SK-N-SH (cell line): ENCODE measurements around the gene KRT17. TPM values are rescaled to one million over a fixed set of nuclear protein-coding genes. Genes with fewer than 3 reads are reported as not detected.
"Not testable (repeated sequence)": the region's sequence is repeated elsewhere in the genome, so short reads cannot be mapped to it uniquely, and the experiment has no call there.

ENCODE experiments used
- CTCF ChIA-PET: fragments of 300-600, 350-600 bp; formaldehyde crosslinking; extraction: SDS; loops from one replicate; lab custom pipeline; 2021; lab: Yijun Ruan, JAX
- POLR2A ChIA-PET: fragments of 350-600 bp; sonication (Branson Sonifier 250); formaldehyde crosslinking; extraction: SDS; loops from one replicate; lab custom pipeline; 2020; ENCODE audit warnings: antibody characterized with exemption, inconsistent platforms; lab: Yijun Ruan, JAX
- DNase-seq: peaks from one replicate; pipeline ENCODE4 v3.0.0; 2012
- H2AFZ ChIP-seq: fragments of 200-600 bp; sonication (generic); 2 replicates; pipeline ENCODE4 v1.8.1; 2016; ENCODE audit warnings: antibody characterized with exemption, mild to moderate bottlenecking, low read depth
- H3F3A ChIP-seq: fragments of 200-600 bp; sonication (generic); replicated peaks from 2 replicates; pipeline ENCODE3; 2016; ENCODE audit warnings: antibody characterized with exemption, mild to moderate bottlenecking; ENCODE audit not compliant: insufficient read depth
- H3K27ac ChIP-seq, 2 experiments: fragments of 200-500 bp in 1 of 2; fragments of 200-600 bp in 1 of 2; sonication (Bioruptor generic) in 1 of 2; sonication (generic), shearing (Covaris generic) in 1 of 2; 2 replicates each; pipeline versions ENCODE4 v1.5.1 to v1.6.1; 2014 to 2016; ENCODE audit warnings: low read depth in 2 of 2, inconsistent platforms in 1 of 2, low read length in 1 of 2, mild to moderate bottlenecking in 1 of 2, mixed read lengths in 1 of 2
- H3K27me3 ChIP-seq: fragments of 200-600 bp; sonication (generic), shearing (Covaris generic); 2 replicates; pipeline ENCODE4 v1.6.1; 2016; ENCODE audit warnings: mixed run types; ENCODE audit not compliant: insufficient read depth
- H3K36me3 ChIP-seq, 2 experiments: fragments of 200-500 bp in 1 of 2; fragments of 200-600 bp in 1 of 2; sonication (Bioruptor generic) in 1 of 2; sonication (generic) in 1 of 2; replicated peaks in 1 of 2; 2 replicates each; pipeline versions ENCODE3 to v1.5.1; 2014 to 2016; ENCODE audit warnings: low read length in 1 of 2, mild to moderate bottlenecking in 1 of 2; ENCODE audit not compliant: insufficient read depth in 2 of 2, control insufficient read depth in 1 of 2
- H3K4me1 ChIP-seq, 2 experiments: fragments of 200-500 bp in 1 of 2; fragments of 200-600 bp in 1 of 2; sonication (Bioruptor generic) in 1 of 2; sonication (generic), shearing (Covaris generic) in 1 of 2; 2 replicates each; pipeline versions ENCODE4 v1.5.1 to v1.6.1; 2014 to 2016; ENCODE audit warnings: low read depth in 1 of 2, low read length in 1 of 2, mixed run types in 1 of 2; ENCODE audit not compliant: insufficient read depth in 2 of 2, control insufficient read depth in 1 of 2
- H3K4me2 ChIP-seq: fragments of 200-600 bp; sonication (generic), shearing (Covaris generic); 2 replicates; pipeline ENCODE4 v1.6.1; 2017; ENCODE audit warnings: mixed run types
- H3K4me3 ChIP-seq, 2 experiments: fragments of 200-500 bp in 1 of 2; fragments of 200-600 bp in 1 of 2; sonication (Bioruptor generic) in 1 of 2; sonication (generic), shearing (Covaris generic) in 1 of 2; 2 replicates each; pipeline versions ENCODE4 v1.5.1 to v1.8.1; 2014 to 2016; ENCODE audit warnings: low read depth in 2 of 2, inconsistent platforms in 1 of 2, low read length in 1 of 2, mild to moderate bottlenecking in 1 of 2, mixed read lengths in 1 of 2, moderate library complexity in 1 of 2
- H3K79me2 ChIP-seq: fragments of 200-600 bp; sonication (generic); 2 replicates; pipeline ENCODE4 v1.8.1; 2017; ENCODE audit warnings: mild to moderate bottlenecking; ENCODE audit not compliant: insufficient read depth
- H3K9ac ChIP-seq: fragments of 200-600 bp; sonication (generic); 2 replicates; pipeline ENCODE4 v1.6.1; 2017; ENCODE audit warnings: mixed run types
- H3K9me2 ChIP-seq: fragments of 200-600 bp; sonication (generic); 2 replicates; pipeline ENCODE4 v1.6.1; 2017; ENCODE audit warnings: mixed run types
- H3K9me3 ChIP-seq: fragments of 200-600 bp; sonication (generic); 2 replicates; pipeline ENCODE4 v1.6.1; 2017; ENCODE audit warnings: mixed run types, mild to moderate bottlenecking, moderate library complexity
- H4K20me1 ChIP-seq: fragments of 200-600 bp; sonication (generic); 2 replicates; pipeline ENCODE4 v1.6.1; 2017; ENCODE audit warnings: mild to moderate bottlenecking, mixed run types; ENCODE audit not compliant: insufficient read depth
- NRF1 ChIP-seq: IDR thresholded peaks from 2 replicates; pipeline ENCODE4 v1.6.1; 2012; ENCODE audit warnings: low read depth, mild to moderate bottlenecking, low read length
- RCOR1 ChIP-seq: fragments of 150-350 bp; IDR thresholded peaks from 2 replicates; pipeline ENCODE4 v1.6.1; 2017; ENCODE audit warnings: antibody characterized with exemption, low read length
- RXRA ChIP-seq: IDR thresholded peaks from 2 replicates; pipeline ENCODE4 v1.4.0; 2012; ENCODE audit warnings: low read depth, mild to moderate bottlenecking, borderline replicate concordance
- SMC3 ChIP-seq: IDR thresholded peaks from 2 replicates; pipeline ENCODE4 v1.6.1; 2012; ENCODE audit warnings: low read depth, low read length, improper control_type of control experiment
- WGBS: methylation state at CpG from one replicate; pipeline ENCODE4 v1.1.6; 2017; ENCODE audit warnings: low lambda C conversion rate; 5-methylcytosine and 5-hydroxymethylcytosine counted together
- polyA plus RNA-seq, 3 experiments: library from polyadenylated mRNA; depleted of rRNA; stranded (reverse); fragments of >200 nt; gene quantifications; 2 replicates each; pipeline ENCODE4 v1.2.3, GENCODE V29; 2012
- TF ChIP-seq, protein P1 (sequence below): IDR thresholded peaks from 2 replicates; pipeline ENCODE4 v1.6.1; 2012; ENCODE audit warnings: mild to moderate bottlenecking, low read depth, low read length, moderate library complexity

Gene KRT17
- polyA plus RNA-seq, 1 of the 3 experiments (the other 2 are of a cell fraction): 0.39 TPM

DNA sequence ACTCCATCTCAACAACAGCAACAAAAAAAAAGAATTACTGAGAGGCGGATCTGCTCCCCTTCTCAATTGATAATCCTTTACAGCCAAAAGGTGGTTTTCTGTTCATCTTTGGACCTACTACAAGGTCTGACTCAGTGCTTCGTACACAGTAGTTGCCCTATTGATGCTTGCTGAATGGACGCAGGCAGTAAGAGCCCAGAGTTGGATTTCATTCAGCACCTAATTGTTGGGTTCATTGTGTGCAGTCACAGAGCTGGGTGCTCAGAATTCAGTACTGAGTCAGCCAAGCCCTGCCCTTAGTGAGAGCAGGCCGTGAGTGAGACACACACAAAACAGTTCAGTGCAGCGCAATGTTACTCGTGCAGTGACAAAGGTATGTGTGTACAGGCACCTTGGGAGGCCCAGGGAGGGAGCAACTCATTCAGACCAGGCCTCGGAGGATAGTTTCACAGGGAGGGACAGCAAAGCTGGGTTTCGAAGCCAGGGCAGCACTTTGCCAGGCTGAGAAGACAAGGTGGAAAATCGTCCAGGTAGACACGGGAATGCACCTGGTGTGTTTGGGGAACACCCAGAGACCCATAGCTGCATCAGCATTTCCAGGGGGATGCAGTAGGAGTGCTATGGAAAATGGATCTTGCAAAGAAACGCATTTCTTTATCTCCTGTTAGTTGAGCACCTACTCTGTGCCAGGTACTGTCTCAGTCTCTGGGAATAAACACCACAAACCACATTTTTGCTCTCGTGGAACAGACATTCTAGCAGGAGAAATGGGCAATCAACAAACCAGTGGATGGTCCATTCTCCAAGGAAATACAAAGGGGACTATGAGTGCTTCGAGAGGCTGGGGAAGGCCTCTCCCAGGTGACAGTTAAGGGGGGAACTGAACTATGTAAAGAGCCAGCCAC is 18.1 kb upstream of the KRT17 start:
- H3K36me3 ChIP-seq: no peaks in the 10 kb centered on the region
- WGBS: 71% methylated on average over 13 of the region's 13 CpGs
- H3K27ac ChIP-seq: no peak overlapping the region
- peaks cover 0 to 6% of the 10 kb centered on the region in 2 experiments; a peak in 1 of 4 replicates for H3K4me1 ChIP-seq
- no peaks in the 10 kb centered on the region for H3K79me2 ChIP-seq
- H2AFZ ChIP-seq: no peak overlapping the region
- CTCF ChIA-PET: interaction anchor here (15.9 to 20.6 kb wide), 2 partner anchors 22 to 92 kb away, joined by 516 to 646 read pairs; no protein-coding TSS in a partner anchor
- H3F3A ChIP-seq: no peaks in the 10 kb centered on the region
- no peaks in the 10 kb centered on the region for H3K9me3 ChIP-seq
- DNase-seq: no peak
- TF ChIP-seq RCOR1 (no peak), SMC3 (no peak), NRF1 (no peak), RXRA (no peak)
- TF ChIP-seq, protein P1, sequence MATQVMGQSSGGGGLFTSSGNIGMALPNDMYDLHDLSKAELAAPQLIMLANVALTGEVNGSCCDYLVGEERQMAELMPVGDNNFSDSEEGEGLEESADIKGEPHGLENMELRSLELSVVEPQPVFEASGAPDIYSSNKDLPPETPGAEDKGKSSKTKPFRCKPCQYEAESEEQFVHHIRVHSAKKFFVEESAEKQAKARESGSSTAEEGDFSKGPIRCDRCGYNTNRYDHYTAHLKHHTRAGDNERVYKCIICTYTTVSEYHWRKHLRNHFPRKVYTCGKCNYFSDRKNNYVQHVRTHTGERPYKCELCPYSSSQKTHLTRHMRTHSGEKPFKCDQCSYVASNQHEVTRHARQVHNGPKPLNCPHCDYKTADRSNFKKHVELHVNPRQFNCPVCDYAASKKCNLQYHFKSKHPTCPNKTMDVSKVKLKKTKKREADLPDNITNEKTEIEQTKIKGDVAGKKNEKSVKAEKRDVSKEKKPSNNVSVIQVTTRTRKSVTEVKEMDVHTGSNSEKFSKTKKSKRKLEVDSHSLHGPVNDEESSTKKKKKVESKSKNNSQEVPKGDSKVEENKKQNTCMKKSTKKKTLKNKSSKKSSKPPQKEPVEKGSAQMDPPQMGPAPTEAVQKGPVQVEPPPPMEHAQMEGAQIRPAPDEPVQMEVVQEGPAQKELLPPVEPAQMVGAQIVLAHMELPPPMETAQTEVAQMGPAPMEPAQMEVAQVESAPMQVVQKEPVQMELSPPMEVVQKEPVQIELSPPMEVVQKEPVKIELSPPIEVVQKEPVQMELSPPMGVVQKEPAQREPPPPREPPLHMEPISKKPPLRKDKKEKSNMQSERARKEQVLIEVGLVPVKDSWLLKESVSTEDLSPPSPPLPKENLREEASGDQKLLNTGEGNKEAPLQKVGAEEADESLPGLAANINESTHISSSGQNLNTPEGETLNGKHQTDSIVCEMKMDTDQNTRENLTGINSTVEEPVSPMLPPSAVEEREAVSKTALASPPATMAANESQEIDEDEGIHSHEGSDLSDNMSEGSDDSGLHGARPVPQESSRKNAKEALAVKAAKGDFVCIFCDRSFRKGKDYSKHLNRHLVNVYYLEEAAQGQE: no peak
- H3K4me3 ChIP-seq: no peak overlapping the region
- no peaks in the 10 kb centered on the region for H3K9me2 ChIP-seq
- H3K9ac ChIP-seq: no peak overlapping the region
- POLR2A ChIA-PET: no interaction called here
- H3K4me2 ChIP-seq: no peak overlapping the region
- no peaks in the 10 kb centered on the region for H4K20me1 ChIP-seq
- H3K27me3 ChIP-seq: no peaks in the 10 kb centered on the region

DNA sequence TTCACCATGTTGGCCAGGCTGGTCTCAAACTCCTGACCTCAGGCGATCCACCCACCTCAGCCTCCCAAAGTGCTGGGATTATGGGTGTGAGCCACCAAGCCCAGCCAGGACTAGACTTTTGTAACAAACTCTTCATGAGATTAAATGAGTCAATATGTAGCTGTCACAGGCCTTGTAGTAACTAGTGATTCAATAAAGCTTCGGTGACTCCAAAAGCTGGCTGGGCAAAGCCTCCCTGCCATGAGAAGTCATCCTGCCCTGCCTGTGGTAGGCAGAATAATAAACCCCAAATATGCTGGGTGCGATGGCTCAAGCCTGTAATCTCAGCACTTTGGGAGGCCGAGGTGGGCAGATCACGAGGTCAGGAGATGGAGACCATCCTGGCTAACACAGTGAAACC is 16.2 kb upstream of the KRT17 start:
- H3K4me2 ChIP-seq, H3K79me2 ChIP-seq, DNase-seq, H3K9me3 ChIP-seq, H3K36me3 ChIP-seq, H3K9ac ChIP-seq, H4K20me1 ChIP-seq, H2AFZ ChIP-seq, POLR2A ChIA-PET, H3K9me2 ChIP-seq, H3K27ac ChIP-seq, H3F3A ChIP-seq, H3K4me3 ChIP-seq, H3K27me3 ChIP-seq: not testable (repeated sequence)
- CTCF ChIA-PET: interaction anchor here (0.7 to 20.6 kb wide), 5 partner anchors 8 to 267 kb away, joined by 3 to 646 read pairs (median 79); no protein-coding TSS in a partner anchor
- WGBS: 79% methylated on average over 5 of the region's 5 CpGs
- H3K4me1 ChIP-seq: peaks cover 0 to 10% of the 10 kb centered on the region in 2 experiments; a peak in 1 of 4 replicates
